GM18873 (cell line): ENCODE measurements around the gene CHCHD4.
"Not testable (repeated sequence)": the region's sequence is repeated elsewhere in the genome, so short reads cannot be mapped to it uniquely, and the experiment has no call there.

ENCODE experiments used
- ATAC-seq: cut with Tn5 transposase; IDR thresholded peaks from one replicate; pipeline ENCODE4 v1.9.1; 2021; ENCODE audit warnings: mild to moderate bottlenecking, moderate library complexity, moderate number of reproducible peaks; ENCODE audit not compliant: unreplicated experiment, low FRiP score

The CHCHD4 gene

GRCh38 chr3:14123308-14124222 lies 1.1 kb downstream of the CHCHD4 start:
- ATAC-seq = no peak

GRCh38 chr3:14122301-14122700 lies 2.4 kb downstream of the CHCHD4 start:
- ATAC-seq = no peak

DNA sequence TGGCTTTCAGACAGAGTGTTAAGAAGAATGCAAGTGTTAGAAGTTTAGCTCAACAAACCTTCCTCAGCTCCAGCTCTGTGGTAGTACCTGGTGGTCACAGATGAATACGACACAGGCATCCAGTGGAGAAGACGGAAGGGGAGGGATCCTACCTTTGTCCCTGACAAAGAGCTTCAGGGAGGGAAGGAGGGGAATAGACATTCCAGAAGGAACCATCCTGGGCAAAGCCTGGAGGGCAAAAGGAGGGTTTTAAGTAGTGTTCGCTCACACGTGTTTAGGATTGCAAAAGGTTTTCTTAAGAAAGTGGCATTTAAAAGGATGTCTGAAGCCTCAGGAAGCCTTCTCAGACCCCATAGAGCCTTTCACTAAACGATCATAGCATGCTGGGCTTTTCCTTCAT lies 2.8 kb downstream of the CHCHD4 start:
- ATAC-seq = no peak

- ATAC-seq = not testable (repeated sequence)
These were observed 3.7 kb downstream of the CHCHD4 start for GRCh38 chr3:14120921-14121448.

DNA sequence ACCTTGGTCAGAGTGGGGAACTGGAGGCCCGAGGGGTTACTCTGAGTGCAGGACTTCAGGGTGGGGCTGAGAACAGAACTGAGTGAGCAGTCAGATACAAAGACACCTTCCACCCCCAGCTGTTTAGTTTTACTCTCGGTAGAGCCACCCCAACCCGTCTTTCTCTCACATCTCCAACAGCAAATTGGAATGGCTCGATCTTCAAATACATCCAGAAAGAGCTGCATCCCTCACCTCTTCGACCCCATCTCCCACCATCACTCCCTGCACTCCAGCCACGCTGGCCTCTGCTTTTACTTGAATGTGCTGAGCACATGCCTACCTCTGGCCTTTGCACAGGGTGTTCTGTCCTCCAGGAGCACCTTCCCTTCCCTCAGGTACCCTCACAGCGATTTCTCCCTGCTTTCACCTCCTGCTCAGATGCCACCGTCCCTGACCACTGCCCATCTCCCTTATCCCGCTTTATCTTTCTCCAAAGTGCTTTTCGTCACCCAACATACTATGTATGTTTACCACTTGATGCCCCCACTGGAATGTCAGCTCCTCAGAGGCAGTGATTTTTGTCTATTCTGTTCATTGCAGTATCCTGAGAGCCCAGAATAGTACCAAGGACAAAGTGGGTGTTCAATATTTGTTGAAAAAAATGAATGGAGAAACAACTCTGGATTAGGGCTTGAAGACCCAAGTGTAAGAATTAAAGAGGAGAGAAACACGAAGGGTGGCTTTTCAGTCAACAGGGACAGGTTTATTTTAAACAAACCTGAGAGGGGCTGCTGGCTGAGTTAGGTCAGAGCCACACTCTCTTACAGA lies 4.4 kb downstream of the CHCHD4 start:
- ATAC-seq = no peak

GRCh38 chr3:14119651-14120050 lies 5.0 kb downstream of the CHCHD4 start:
- ATAC-seq = no peak

- ATAC-seq = no peak
These were observed 6.0 kb downstream of the CHCHD4 start for GRCh38 chr3:14118400-14119381.

DNA sequence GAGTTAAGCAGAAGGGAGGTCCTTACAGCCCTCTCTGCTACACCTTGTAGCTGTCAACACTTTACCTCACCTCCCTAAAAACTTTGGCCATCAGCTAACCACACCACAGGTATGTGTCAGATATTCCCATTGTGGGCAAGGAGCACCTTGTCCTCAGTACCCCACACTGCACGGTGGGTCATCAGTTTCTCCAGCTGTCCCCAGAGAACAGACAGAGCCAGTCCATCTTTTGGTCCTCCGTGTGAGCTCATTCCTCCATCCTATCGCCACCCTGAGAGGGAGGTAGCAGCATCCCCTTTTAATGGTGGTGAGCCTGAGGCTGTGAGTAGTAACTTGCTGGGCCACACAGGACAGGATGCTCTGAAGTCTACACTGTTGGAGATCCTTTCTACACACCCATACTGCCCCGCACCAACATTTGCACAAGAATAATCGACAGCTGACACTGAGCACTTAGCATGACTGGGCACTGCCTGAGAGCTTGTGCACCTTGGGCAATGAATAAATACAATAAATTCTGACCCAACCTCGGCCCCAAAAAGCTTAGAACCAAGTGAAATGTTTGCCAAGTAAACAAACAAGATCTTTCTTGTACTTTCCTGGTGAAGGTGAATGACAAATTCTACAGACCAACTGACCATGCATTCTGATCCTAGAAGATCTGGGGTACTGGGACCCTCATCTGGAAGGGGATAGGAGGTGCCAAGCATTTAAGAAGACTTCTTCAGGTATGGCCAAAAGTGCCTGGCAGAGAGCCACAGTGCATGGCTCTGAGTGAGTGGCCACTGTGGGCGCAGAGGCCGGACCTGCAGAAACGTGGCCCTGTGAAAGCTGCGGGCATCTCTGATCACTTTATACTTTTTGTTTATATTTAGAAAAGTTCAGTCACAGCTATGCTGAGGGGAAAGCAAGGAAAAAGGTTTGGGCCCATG lies 6.9 kb downstream of the CHCHD4 start:
- no peak for ATAC-seq

DNA sequence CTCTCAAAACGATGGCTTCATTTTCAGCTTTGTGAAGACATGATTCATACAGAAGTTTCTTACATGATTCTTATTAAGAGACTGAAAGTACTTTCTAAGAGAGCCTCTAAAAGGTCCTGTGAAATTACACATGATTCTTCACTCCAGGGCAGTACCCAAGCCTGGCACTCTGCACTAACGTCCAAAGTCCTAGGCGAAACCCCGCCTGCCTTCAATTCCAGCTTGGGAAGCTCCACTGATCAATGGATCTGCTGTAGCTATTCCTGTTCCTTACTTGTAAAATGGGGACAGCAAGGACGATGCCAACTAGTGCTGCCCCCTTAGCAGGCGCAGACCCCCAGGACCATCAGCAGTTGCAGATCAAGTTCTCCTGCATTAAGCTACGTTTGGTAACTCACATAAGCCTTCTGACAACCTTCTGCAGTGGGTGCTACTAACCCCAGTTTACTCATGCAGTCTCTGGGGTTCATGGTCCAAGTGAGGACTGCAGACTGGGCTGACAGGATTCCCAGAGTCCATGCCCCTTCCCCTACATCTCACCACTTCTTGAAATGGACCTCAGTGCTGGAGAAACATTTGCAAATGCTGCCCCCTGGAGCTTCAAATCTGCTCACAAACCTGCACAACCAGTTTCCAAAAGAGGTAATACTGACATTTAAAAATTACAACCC lies 10.6 kb downstream of the CHCHD4 start:
- ATAC-seq = no peak

- ATAC-seq = no peak
These were observed 14.0 kb downstream of the CHCHD4 start for GRCh38 chr3:14110699-14111098.

DNA sequence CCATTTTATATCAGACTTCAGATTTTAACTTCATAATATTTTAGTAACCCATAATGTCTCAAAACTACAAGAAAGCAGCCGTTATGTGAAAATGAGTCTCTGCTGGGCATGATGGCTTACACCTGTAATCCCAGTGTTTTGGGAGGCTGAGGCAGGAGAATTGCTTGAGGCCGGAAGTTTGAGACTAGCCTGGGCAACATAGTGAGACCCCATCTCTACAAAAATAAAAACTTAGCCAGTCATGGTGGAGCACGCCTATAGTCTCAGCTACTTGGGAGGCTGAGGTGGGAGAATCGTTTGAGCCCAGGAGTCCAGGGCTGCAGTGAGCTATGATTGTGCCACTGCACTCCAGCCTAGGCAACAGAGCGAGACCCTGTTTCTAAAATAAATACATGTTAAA lies 14.8 kb downstream of the CHCHD4 start:
- ATAC-seq = not testable (repeated sequence)

GRCh38 chr3:14097616-14098391 lies 26.9 kb downstream of the CHCHD4 start:
- ATAC-seq = no peak

DNA sequence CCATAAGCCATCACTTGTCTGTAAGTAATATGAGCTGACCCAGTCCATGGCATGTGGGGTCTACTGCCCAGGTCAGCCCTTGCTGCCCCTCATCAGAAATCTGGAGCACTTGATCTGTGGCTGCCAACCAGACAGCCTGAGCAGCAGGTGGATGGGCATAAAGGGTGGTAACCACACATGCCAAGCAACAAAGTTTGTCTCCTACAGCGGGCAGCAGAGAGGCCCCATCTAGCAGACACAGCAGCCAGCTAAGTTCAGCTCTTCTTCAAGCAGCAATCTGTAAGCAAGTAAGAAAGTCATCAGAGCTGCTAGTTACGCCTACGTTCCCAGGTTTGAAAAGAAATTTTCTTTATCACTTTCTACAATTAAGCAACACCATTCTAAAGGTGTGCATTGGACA lies 27.9 kb downstream of the CHCHD4 start:
- ATAC-seq = no peak

DNA sequence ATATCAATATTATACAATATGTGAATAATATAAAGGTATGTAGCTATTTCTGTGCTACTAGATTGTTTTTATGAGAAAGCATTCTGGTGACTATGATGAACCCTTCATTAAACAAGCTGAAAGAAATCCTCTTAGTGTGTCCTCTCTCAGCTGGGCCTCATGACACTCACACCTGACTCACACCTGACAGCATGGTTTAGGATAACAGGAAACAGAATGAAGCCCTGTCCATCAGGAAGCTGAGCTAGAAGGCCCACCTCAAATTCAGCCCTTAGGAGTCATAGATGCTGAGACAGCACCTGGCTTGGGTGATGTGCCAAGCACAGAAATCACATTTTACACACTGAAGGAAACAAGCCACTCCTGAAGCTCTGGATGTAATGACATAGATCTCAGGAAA lies 30.8 kb downstream of the CHCHD4 start:
- ATAC-seq = no peak

- no peak for ATAC-seq
These were observed 32.2 kb downstream of the CHCHD4 start for GRCh38 chr3:14092464-14092863.

- not testable (repeated sequence) for ATAC-seq
These were observed 32.7 kb downstream of the CHCHD4 start for GRCh38 chr3:14091959-14092358.

DNA sequence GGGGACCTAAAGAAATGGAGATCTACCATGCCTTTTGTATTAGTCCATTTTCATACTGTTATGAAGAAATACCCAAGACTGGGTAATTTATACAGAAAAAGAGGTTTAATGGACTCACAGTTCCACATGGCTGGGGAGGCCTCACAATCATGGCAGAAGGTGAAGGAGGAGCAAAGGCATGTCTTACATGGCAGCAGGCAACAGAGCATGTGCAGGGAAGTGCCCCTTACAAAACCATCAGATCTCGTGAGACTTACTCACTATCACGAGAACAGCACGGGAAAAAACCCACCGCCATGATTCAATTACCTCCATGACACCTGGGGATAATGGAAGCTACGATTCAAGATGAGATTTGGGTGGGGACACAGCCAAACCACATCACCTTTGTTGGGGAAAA lies 37.2 kb downstream of the CHCHD4 start:
- not testable (repeated sequence) for ATAC-seq
